Loucy (cell line): ENCODE data around the gene SLC9B2.

ENCODE experiments used
- CTCF ChIP-seq: fragments of 200-600 bp; sonication (generic); conservative IDR thresholded peaks from 2 replicates; pipeline ENCODE4 v1.5.1; 2014; ENCODE audit warnings: mild to moderate bottlenecking, antibody characterized with exemption, low read length
- EZH2phosphoT487 ChIP-seq: fragments of 200-600 bp; IDR thresholded peaks from 2 replicates; pipeline ENCODE4 v1.6.1; 2018; ENCODE audit warnings: antibody characterized with exemption, mild to moderate bottlenecking, moderate library complexity, borderline replicate concordance

- no peak for TF ChIP-seq CTCF
- TF ChIP-seq EZH2phosphoT487, result no peak
Observed at GRCh38 chr4:103011378-103012025, 65.1 kb downstream of the SLC9B2 start.
